Measurements from ENCODE around the gene FADS3. TPM values are rescaled to one million over a fixed set of nuclear protein-coding genes. Genes with fewer than 3 reads are reported as not detected.

Gene FADS3
- total and polyA plus RNA-seq, 9 of the 15 experiments (the other 6 are each of a cell fraction or from before 2014, with no cell fraction given): 0.97 to 148 (median 92.7) TPM

- TF ChIP-seq ARID3A (IDR thresholded peaks at IDR 0.05; ENCODE audit: borderline replicate concordance, low read depth, low read length) (0 out of 2 replicates have a peak, but pooled peaks have one; percentile 25), RAD21 (CRISPR knock-in tag; conservative IDR thresholded peaks at IDR 0.05 in 1 of 2, IDR thresholded peaks at IDR 0.05 in 1 of 2) (peak in 1 of 2 experiments; percentile 34; a peak in 2 of 4 replicates), CREB5 (CRISPR knock-in tag; IDR thresholded peaks at IDR 0.05) (peak; percentile 66; the same call in 1 of the 2 replicates), WHSC1 (IDR thresholded peaks at IDR 0.05; ENCODE audit: low read length) (no peak), CSDE1 (IDR thresholded peaks at IDR 0.05) (no peak), CCNT2 (IDR thresholded peaks at IDR 0.05; ENCODE audit: borderline replicate concordance, extremely low read depth, insufficient read length, low read depth, low read length) (peak; percentile 89), HNRNPL (IDR thresholded peaks at IDR 0.05; ENCODE audit: low read depth, low read length) (no peak; the same call in 1 of the 2 replicates), NRF1 (conservative IDR thresholded peaks at IDR 0.05 in 1 of 2, IDR thresholded peaks at IDR 0.05 in 1 of 2) (peak; percentile 57 to 66), HDAC1 (IDR thresholded peaks at IDR 0.05) (peak in 1 of 2 experiments; percentile 80; a peak in 2 of 4 replicates), ARID3B (CRISPR knock-in tag; IDR thresholded peaks at IDR 0.05; ENCODE audit: borderline replicate concordance) (no peak), CUX1 (CRISPR knock-in tag; IDR thresholded peaks at IDR 0.05) (no peak), ETV1 (tag; conservative IDR thresholded peaks at IDR 0.05; ENCODE audit: low read depth) (0 out of 2 replicates have a peak, but pooled peaks have one; percentile 29), EP400 (IDR thresholded peaks at IDR 0.05) (peak; percentile 46), NONO (IDR thresholded peaks at IDR 0.05; ENCODE audit: low read depth in 2 of 2, low read length in 1 of 2) (no peak), ZNF282 (CRISPR knock-in tag; IDR thresholded peaks at IDR 0.05) (no peak)
Measured at GRCh38 chr11:61869708-61870451, 21.5 kb downstream of the FADS3 start (continued).

All from K562 (cell line).